Measurements from ENCODE around the gene PSMD12.
"Not testable (repeated sequence)": the region's sequence is repeated elsewhere in the genome, so short reads cannot be mapped to it uniquely, and the experiment has no call there.

The PSMD12 gene

GRCh38 chr17:67353161-67353560 lies 13.2 kb downstream of the PSMD12 start:
- DNase-seq: no peak

- DNase-seq: no peak
Measured at GRCh38 chr17:67349420-67349819, 17.0 kb downstream of the PSMD12 start.

- no peak for DNase-seq
Measured at GRCh38 chr17:67347826-67348225, 18.6 kb downstream of the PSMD12 start.

- DNase-seq: no peak
Measured at GRCh38 chr17:67343237-67343636, 23.1 kb downstream of the PSMD12 start.

GRCh38 chr17:67338353-67338752 lies 28.0 kb downstream of the PSMD12 start:
- DNase-seq: not testable (repeated sequence)

- DNase-seq: no peak
Measured at GRCh38 chr17:67336859-67337258, 29.5 kb downstream of the PSMD12 start.

GRCh38 chr17:67335245-67335835 lies 31.0 kb downstream of the PSMD12 start:
- no peak for DNase-seq

- not testable (repeated sequence) for DNase-seq
Measured at GRCh38 chr17:67332162-67332508, 34.2 kb downstream of the PSMD12 start.

GRCh38 chr17:67331381-67332161 lies 34.8 kb downstream of the PSMD12 start:
- not testable (repeated sequence) for DNase-seq

GRCh38 chr17:67328026-67328425 lies 38.4 kb downstream of the PSMD12 start:
- no peak for DNase-seq

GRCh38 chr17:67326959-67327745 lies 39.2 kb downstream of the PSMD12 start:
- not testable (repeated sequence) for DNase-seq

GRCh38 chr17:67326440-67326839 lies 39.9 kb downstream of the PSMD12 start:
- DNase-seq: no peak

- no peak for DNase-seq
Measured at GRCh38 chr17:67324330-67324729, 42.0 kb downstream of the PSMD12 start.

- no peak for DNase-seq
Measured at GRCh38 chr17:67323445-67323844, 42.9 kb downstream of the PSMD12 start.

- DNase-seq: no peak
Measured at GRCh38 chr17:67322042-67322787, 44.2 kb downstream of the PSMD12 start.

- DNase-seq: not testable (repeated sequence)
Measured at GRCh38 chr17:67321486-67321885, 44.9 kb downstream of the PSMD12 start.

GRCh38 chr17:67316781-67317180 lies 49.6 kb downstream of the PSMD12 start:
- no peak for DNase-seq

- no peak for DNase-seq
Measured at GRCh38 chr17:67315865-67316264, 50.5 kb downstream of the PSMD12 start.

GRCh38 chr17:67312265-67312664 lies 54.1 kb downstream of the PSMD12 start:
- DNase-seq: no peak

- DNase-seq: no peak
Measured at GRCh38 chr17:67311575-67311974, 54.8 kb downstream of the PSMD12 start.

GRCh38 chr17:67310406-67310805 lies 56.0 kb downstream of the PSMD12 start:
- DNase-seq: no peak

- not testable (repeated sequence) for DNase-seq
Measured at GRCh38 chr17:67305446-67306235, 60.7 kb downstream of the PSMD12 start.
